ENCODE measurements around the gene MEGF8.

DNA sequence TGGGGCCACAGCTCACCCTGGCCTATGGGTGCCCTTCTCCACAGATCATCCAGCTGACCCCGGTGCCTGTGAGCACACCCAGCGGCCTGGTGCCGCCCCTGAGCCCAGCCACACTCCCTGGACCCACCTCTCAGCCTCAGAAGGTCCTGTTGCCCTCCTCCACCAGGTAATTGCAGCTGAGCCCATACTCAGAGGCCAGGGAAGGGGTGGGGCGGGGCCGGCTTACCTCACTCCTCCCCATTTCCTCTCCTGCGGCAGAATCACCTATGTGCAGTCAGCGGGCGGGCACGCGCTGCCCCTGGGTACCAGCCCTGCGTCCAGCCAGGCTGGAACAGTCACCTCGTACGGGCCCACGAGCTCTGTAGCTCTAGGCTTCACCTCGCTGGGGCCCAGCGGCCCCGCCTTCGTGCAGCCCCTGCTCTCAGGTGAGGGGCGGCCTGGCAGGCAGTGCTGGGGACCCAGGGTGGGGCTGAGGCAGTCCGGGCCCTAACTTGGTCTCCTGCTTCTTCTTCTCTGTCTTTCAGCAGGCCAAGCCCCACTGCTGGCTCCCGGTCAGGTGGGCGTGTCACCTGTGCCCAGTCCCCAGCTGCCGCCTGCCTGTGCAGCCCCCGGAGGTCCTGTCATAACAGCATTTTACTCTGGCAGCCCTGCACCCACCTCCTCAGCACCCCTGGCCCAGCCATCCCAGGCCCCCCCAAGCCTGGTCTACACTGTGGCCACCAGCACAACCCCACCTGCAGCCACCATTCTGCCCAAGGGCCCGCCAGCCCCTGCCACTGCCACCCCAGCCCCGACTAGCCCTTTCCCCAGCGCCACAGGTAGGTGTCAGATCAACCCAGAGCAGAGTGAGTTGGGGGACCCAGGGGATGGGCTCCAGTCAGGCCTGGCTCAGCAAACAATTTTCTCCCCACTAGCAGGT is 33.1 kb upstream of the MEGF8 start:
- TF ChIP-seq CTCF (IDR thresholded peaks at IDR 0.05; ENCODE audit: insufficient read depth, low read length, poor library complexity, severe bottlenecking) (no peak), EZH2phosphoT487 (conservative IDR thresholded peaks at IDR 0.05; ENCODE audit: low read length) (no peak)
